OCI-LY1 (cell line): ENCODE data around the gene CDC45.

ENCODE experiments used
- H2AFZ ChIP-seq: fragments of 200-600 bp; sonication (generic), shearing (Covaris generic); 2 replicates; pipeline ENCODE4 v1.6.0; 2014; ENCODE audit warnings: antibody characterized with exemption, mild to moderate bottlenecking, low read length
- H3F3A ChIP-seq: fragments of 200-600 bp; sonication (generic), shearing (Covaris generic); 2 replicates; pipeline ENCODE4 v1.6.0; 2014; ENCODE audit warnings: mild to moderate bottlenecking, antibody characterized with exemption, low read length, moderate library complexity; ENCODE audit not compliant: insufficient read depth
- H3K27ac ChIP-seq: fragments of 200-600 bp; sonication (generic); 2 replicates; pipeline ENCODE4 v1.5.1; 2014; ENCODE audit warnings: low read length, mixed run types, mild to moderate bottlenecking, low read depth; ENCODE audit not compliant: poor library complexity, severe bottlenecking
- H3K27me3 ChIP-seq: fragments of 200-600 bp; sonication (generic); 2 replicates; pipeline ENCODE4 v1.6.0; 2014; ENCODE audit warnings: antibody characterized with exemption, mild to moderate bottlenecking, low read length, moderate library complexity; ENCODE audit not compliant: insufficient read depth
- H3K36me3 ChIP-seq: fragments of 200-600 bp; sonication (generic); 2 replicates; pipeline ENCODE4 v1.6.1; 2014; ENCODE audit warnings: mild to moderate bottlenecking, antibody characterized with exemption, low read length, moderate library complexity, mixed read lengths; ENCODE audit not compliant: insufficient read depth
- H3K4me1 ChIP-seq: fragments of 200-600 bp; sonication (generic); 2 replicates; pipeline ENCODE4 v1.5.1; 2014; ENCODE audit warnings: mild to moderate bottlenecking, low read length, moderate library complexity; ENCODE audit not compliant: insufficient read depth, severe bottlenecking
- H3K4me2 ChIP-seq: fragments of 200-600 bp; sonication (generic), shearing (Covaris generic); 2 replicates; pipeline ENCODE4 v1.6.1; 2014; ENCODE audit warnings: low read length
- H3K4me3 ChIP-seq: fragments of 200-600 bp; sonication (generic); 2 replicates; pipeline ENCODE4 v1.5.1; 2014; ENCODE audit warnings: low read length, low read depth, mild to moderate bottlenecking, mixed read lengths; ENCODE audit not compliant: poor library complexity, severe bottlenecking
- H3K79me2 ChIP-seq: fragments of 200-600 bp; shearing (Covaris generic); 2 replicates; pipeline ENCODE4 v1.6.1; 2016; ENCODE audit warnings: mixed run types, low read length, mixed read lengths; ENCODE audit not compliant: insufficient read depth
- H3K9ac ChIP-seq: fragments of 200-600 bp; sonication (generic), shearing (Covaris generic); 2 replicates; pipeline ENCODE4 v1.6.1; 2014; ENCODE audit warnings: mild to moderate bottlenecking, low read length, mixed read lengths
- H3K9me2 ChIP-seq: fragments of 200-600 bp; sonication (generic), shearing (Covaris generic); 2 replicates; pipeline ENCODE4 v1.6.1; 2014; ENCODE audit warnings: low read depth, mild to moderate bottlenecking, low read length, mixed read lengths
- H3K9me3 ChIP-seq: fragments of 200-600 bp; shearing (Covaris generic); 2 replicates; pipeline ENCODE4 v1.6.1; 2014; ENCODE audit warnings: low read length, mixed read lengths
- H4K20me1 ChIP-seq: fragments of 200-600 bp; sonication (generic), shearing (Covaris generic); 2 replicates; pipeline ENCODE4 v1.6.0; 2016; ENCODE audit warnings: mild to moderate bottlenecking, low read length; ENCODE audit not compliant: insufficient read depth
- EZH2 ChIP-seq: fragments of 200-600 bp; sonication (generic), shearing (Covaris generic); IDR thresholded peaks from 2 replicates; pipeline ENCODE4 v1.8.0; 2017; ENCODE audit warnings: borderline replicate concordance, mixed run types, mild to moderate bottlenecking, antibody characterized with exemption, low read length, moderate library complexity, mixed read lengths
- TF ChIP-seq, protein P1 (sequence below): fragments of 200-600 bp; sonication (generic), shearing (Covaris generic); IDR thresholded peaks from 2 replicates; pipeline ENCODE4 v1.5.1; 2017; ENCODE audit warnings: mild to moderate bottlenecking, antibody characterized with exemption, low read length, moderate library complexity, mixed read lengths

CDC45 gene

GRCh38 chr22:19554834-19555404, 75.2 kb downstream of the CDC45 start:
- no peaks in the 10 kb centered on the region for H3K79me2 ChIP-seq
- H3K4me2 ChIP-seq, result no peak overlapping the region
- H3K4me1 ChIP-seq, result no peaks in the 10 kb centered on the region
- H3K9ac ChIP-seq, result no peak overlapping the region
- H3K4me3 ChIP-seq, result no peak overlapping the region
- no peaks in the 10 kb centered on the region for H3F3A ChIP-seq
- TF ChIP-seq, protein P1, sequence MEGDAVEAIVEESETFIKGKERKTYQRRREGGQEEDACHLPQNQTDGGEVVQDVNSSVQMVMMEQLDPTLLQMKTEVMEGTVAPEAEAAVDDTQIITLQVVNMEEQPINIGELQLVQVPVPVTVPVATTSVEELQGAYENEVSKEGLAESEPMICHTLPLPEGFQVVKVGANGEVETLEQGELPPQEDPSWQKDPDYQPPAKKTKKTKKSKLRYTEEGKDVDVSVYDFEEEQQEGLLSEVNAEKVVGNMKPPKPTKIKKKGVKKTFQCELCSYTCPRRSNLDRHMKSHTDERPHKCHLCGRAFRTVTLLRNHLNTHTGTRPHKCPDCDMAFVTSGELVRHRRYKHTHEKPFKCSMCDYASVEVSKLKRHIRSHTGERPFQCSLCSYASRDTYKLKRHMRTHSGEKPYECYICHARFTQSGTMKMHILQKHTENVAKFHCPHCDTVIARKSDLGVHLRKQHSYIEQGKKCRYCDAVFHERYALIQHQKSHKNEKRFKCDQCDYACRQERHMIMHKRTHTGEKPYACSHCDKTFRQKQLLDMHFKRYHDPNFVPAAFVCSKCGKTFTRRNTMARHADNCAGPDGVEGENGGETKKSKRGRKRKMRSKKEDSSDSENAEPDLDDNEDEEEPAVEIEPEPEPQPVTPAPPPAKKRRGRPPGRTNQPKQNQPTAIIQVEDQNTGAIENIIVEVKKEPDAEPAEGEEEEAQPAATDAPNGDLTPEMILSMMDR, result no peak
- TF ChIP-seq EZH2, result no peak
- H3K27ac ChIP-seq, result no peak overlapping the region
- peaks cover 7% of the 10 kb centered on the region; the same call in 1 of the 2 replicates for H3K27me3 ChIP-seq
- H3K36me3 ChIP-seq, result no peaks in the 10 kb centered on the region; the same call in 1 of the 2 replicates
- no peaks in the 10 kb centered on the region for H4K20me1 ChIP-seq
- no peaks in the 10 kb centered on the region; the same call in 1 of the 2 replicates for H3K9me3 ChIP-seq
- H2AFZ ChIP-seq, result no peak overlapping the region
- H3K9me2 ChIP-seq, result no peaks in the 10 kb centered on the region

DNA sequence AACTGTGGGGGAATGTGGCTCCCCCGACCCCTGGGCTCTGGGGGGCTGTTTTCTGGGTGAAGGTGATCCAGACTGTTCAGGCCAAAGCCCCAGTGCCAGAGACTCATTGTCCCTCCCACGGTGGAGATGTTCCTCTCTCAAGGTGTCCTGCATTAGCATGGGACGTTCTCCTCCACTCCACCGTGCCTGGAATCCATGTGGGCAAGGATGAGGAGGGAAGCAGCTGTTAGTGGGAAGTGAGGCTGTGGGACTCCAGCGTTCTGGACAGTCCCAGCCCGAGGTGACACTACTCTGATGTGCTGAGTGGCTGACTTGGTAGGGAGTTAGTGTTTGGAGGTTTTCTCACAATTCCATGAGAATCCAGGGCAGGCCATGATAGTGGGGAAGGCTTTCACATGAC, 75.9 kb downstream of the CDC45 start:
- no peaks in the 10 kb centered on the region for H3K79me2 ChIP-seq
- H3K9me3 ChIP-seq, result no peaks in the 10 kb centered on the region; the same call in 1 of the 2 replicates
- no peaks in the 10 kb centered on the region for H3K9me2 ChIP-seq
- no peak overlapping the region for H3K4me3 ChIP-seq
- H3F3A ChIP-seq, result no peaks in the 10 kb centered on the region
- H3K9ac ChIP-seq, result no peak overlapping the region
- no peaks in the 10 kb centered on the region for H3K4me1 ChIP-seq
- peaks cover 7% of the 10 kb centered on the region; the same call in 1 of the 2 replicates for H3K27me3 ChIP-seq
- no peak overlapping the region for H2AFZ ChIP-seq
- H3K27ac ChIP-seq, result no peak overlapping the region
- no peak overlapping the region for H3K4me2 ChIP-seq
- TF ChIP-seq, protein P1, result no peak
- no peak for TF ChIP-seq EZH2
- H3K36me3 ChIP-seq, result no peaks in the 10 kb centered on the region; the same call in 1 of the 2 replicates
- H4K20me1 ChIP-seq, result no peaks in the 10 kb centered on the region

DNA sequence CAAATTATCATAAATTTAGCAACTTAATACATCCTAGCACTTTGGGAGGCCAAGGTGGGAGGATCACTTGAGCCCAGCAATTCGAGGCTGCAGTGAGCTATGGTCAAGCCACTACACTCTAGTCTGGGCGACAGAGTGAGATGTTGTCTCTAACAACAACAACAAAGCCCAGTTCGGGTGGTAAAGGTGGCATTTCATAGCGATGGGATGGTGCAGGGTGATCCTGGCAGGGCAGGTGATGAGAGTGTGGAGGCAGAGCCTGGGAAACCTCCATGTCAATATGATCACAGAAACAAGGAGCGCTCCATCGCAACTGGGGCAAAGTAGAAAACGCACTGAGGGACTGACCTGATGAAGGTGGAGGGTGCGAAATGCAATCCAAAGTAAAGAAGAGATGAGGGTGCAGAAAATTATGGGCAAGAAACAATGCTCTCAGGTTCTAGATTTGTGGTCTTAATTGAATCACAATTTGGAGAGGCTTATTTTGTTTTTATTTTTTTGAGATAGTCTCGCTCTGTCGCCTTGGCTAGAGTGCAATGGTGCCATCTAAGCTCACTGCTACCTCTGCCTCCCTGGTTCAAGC, 77.3 kb downstream of the CDC45 start:
- Histone ChIP-seq H3K9me3 (no peaks in the 10 kb centered on the region; the same call in 1 of the 2 replicates), H3K79me2 (no peaks in the 10 kb centered on the region), H3K36me3 (no peaks in the 10 kb centered on the region; the same call in 1 of the 2 replicates), H2AFZ (no peak overlapping the region), H3F3A (no peaks in the 10 kb centered on the region), H3K9ac (no peak overlapping the region), H3K4me3 (no peak overlapping the region), H3K4me1 (no peaks in the 10 kb centered on the region), H3K27ac (no peak overlapping the region), H3K9me2 (no peaks in the 10 kb centered on the region), H4K20me1 (no peaks in the 10 kb centered on the region), H3K4me2 (no peak overlapping the region), H3K27me3 (peaks cover 7% of the 10 kb centered on the region; the same call in 1 of the 2 replicates)
- TF ChIP-seq, protein P1, result no peak
- TF ChIP-seq EZH2, result no peak
